Lower leg skin (tissue), 4 donors: ENCODE data around the gene SCYGR2. TPM values are rescaled to one million over a fixed set of nuclear protein-coding genes. Genes with fewer than 3 reads are reported as not detected.

ENCODE experiments used
- total RNA-seq, 4 donors: library from RNA; depleted of rRNA; stranded (reverse); fragments of >200 nt; gene quantifications; one replicate each; pipeline ENCODE4 v1.1.0, GENCODE V29; 2016

Gene SCYGR2
- total RNA-seq, 4 donors from 2014 or later: 12.5 TPM; not detected in 3

Other genes with a start within 250 kb of the SCYGR2 start
- not detected for gene TM4SF20, start 219.6 kb upstream of the SCYGR2 start, total RNA-seq
- gene SCYGR1, start 210.9 kb upstream of the SCYGR2 start, total RNA-seq: not detected
- 10 to 100 TPM; 44.6 to 65.3 (median 55.7) TPM for gene AGFG1, start 126.7 kb upstream of the SCYGR2 start, total RNA-seq
- gene SCYGR3, start 15.9 kb downstream of the SCYGR2 start, total RNA-seq: 1 to 10 TPM in 1 of 4 donors, not detected in 3; 5.7 TPM
- 1 to 10 TPM in 1 of 4 donors, not detected in 3; 5.1 TPM for gene SCYGR4, start 18.6 kb downstream of the SCYGR2 start, total RNA-seq
- gene SCYGR5, start 67.9 kb downstream of the SCYGR2 start, total RNA-seq: not detected
- 1 to 10 TPM in 3 of 4 donors, under 1 TPM in 1; 0.47 to 5.6 (median 2.9) TPM for gene SLC19A3, start 119.1 kb downstream of the SCYGR2 start, total RNA-seq
- 10 to 100 TPM in 1 of 4 donors, not detected in 3; 22.9 TPM for gene SCYGR6, start 125.9 kb downstream of the SCYGR2 start, total RNA-seq
- 10 to 100 TPM in 1 of 4 donors, not detected in 3; 18.7 TPM for gene SCYGR7, start 129.4 kb downstream of the SCYGR2 start, total RNA-seq
- 10 to 100 TPM in 1 of 4 donors, not detected in 3; 13.4 TPM for gene SCYGR8, start 147.0 kb downstream of the SCYGR2 start, total RNA-seq
- 1 to 10 TPM in 3 of 4 donors, not detected in 1; 1.2 to 7.4 (median 2.5) TPM for gene CCL20, start 214.9 kb downstream of the SCYGR2 start, total RNA-seq